Choroid plexus epithelial cell (primary cell): ENCODE data around the gene LGALS4.
A peak's percentile ranks its signal among the peaks of the same experiment; 100 is the strongest.
"Not testable (repeated sequence)": the region's sequence is repeated elsewhere in the genome, so short reads cannot be mapped to it uniquely, and the experiment has no call there.

ENCODE experiments used
- DNase-seq: peaks from one replicate; pipeline ENCODE4 v3.0.0-alpha.2; 2010; ENCODE audit warnings: low read depth
- H3K4me3 ChIP-seq: 2 replicates; pipeline ENCODE4 v1.5.1; 2011; ENCODE audit warnings: low read depth, mild to moderate bottlenecking, control low read depth, low read length, moderate library complexity
- TF ChIP-seq, protein P1 (sequence below): conservative IDR thresholded peaks from 2 replicates; pipeline ENCODE4 v1.5.1; 2011; ENCODE audit warnings: low read depth, mild to moderate bottlenecking, control low read depth, inconsistent platforms, low read length, moderate library complexity

The LGALS4 gene

DNA sequence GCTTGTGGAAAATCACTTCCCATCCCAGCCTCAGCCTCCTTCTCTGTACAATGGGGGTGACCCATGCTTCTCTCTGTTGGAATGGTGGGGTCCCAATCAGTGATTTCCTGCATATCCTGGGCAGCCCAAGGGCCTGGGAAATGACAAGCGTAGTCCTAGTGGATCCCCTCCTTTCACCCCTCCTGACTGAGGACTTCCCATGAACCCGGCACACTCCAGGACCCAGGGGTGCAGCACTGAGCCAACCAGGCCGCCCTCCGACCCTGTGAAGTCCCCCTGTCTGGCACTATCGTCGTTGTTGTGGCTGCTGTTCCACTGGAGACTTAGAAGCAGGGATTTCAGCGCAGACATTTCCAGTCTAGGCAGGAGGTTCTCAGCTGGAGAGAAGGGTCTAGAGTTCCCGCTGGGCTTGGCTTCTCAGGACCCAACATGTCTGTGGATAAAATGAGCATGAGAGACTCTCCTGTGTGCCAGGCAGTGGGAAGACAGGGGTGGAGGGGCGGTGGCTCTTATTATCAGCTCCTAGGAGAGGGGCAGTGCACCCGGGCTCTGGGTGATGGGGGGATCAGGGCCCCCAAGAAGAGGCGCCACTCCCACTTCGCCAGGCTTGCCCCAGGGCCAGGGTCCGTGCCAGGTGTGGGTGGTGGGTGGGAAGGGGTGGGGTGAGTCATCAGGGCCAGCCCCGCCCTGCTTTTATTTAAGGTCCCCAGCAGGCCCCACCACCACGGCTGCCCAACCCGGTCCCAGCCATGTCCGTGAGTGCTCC is 24.1 kb downstream of the LGALS4 start, which contains the start of gene LGALS7B:
Gene LGALS7B, plus strand, starts transcription at position 723 of the 766 bp plus-strand sequence. Its CDS starts 27 bp downstream, at position 750.
- TF ChIP-seq, protein P1, sequence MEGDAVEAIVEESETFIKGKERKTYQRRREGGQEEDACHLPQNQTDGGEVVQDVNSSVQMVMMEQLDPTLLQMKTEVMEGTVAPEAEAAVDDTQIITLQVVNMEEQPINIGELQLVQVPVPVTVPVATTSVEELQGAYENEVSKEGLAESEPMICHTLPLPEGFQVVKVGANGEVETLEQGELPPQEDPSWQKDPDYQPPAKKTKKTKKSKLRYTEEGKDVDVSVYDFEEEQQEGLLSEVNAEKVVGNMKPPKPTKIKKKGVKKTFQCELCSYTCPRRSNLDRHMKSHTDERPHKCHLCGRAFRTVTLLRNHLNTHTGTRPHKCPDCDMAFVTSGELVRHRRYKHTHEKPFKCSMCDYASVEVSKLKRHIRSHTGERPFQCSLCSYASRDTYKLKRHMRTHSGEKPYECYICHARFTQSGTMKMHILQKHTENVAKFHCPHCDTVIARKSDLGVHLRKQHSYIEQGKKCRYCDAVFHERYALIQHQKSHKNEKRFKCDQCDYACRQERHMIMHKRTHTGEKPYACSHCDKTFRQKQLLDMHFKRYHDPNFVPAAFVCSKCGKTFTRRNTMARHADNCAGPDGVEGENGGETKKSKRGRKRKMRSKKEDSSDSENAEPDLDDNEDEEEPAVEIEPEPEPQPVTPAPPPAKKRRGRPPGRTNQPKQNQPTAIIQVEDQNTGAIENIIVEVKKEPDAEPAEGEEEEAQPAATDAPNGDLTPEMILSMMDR, result no peak
- no peak for DNase-seq
- no peak within 1 kb of the TSS for H3K4me3 ChIP-seq

DNA sequence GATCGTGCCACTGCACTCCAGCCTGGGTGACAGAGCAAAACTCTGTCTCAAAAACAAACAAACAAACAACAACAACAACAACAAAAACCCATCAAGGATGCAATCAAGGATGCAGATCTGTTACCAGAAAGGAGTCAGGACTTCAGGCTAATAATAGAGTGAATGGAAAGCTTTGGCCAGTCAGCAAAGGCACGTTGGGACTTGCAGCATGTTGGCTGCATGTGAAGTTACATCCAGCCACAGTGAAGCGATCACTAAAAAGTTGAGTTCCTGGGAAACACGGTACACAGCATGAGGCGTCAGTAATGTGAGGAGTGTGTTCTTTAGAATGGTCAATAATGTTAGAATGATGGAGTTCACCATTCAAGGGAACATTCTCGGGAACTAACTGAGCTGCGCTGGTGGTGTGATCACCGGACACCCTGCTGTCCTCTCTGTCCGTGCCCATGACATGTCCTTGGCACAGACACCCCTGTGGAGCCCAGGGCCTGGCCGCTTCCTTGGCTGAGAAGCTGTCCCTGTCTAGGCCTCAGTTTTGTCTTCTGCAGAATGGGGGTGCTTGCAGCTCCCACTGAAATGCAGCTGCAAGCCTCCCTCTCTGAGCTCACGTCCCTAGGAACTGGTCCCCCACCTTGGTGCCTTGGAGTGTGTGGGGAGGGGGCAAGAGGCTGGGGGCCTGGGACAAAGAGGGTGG is 26.0 kb downstream of the LGALS4 start:
- no peak overlapping the region for H3K4me3 ChIP-seq
- TF ChIP-seq, protein P1, result no peak
- no peak for DNase-seq

DNA sequence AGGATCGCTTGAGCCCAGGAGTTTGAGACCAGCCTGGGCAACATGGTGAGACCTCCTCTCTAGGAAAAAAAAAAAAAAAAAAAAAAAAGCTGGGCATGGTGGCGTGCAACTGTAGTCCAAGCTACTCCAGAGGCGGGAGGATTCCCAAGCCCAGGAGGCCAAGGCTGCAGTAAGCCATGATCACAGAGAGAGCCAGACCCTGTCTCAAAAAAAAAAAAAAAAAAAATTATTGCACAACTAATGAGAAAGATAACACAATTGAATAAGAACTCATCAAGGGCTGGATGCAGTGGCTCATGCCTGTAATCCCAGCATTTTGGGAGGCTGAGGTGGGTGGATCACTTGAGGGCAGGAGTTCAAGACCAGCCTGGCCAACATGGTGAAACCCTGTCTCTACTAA is 26.7 kb downstream of the LGALS4 start:
- DNase-seq, H3K4me3 ChIP-seq: not testable (repeated sequence)

DNA sequence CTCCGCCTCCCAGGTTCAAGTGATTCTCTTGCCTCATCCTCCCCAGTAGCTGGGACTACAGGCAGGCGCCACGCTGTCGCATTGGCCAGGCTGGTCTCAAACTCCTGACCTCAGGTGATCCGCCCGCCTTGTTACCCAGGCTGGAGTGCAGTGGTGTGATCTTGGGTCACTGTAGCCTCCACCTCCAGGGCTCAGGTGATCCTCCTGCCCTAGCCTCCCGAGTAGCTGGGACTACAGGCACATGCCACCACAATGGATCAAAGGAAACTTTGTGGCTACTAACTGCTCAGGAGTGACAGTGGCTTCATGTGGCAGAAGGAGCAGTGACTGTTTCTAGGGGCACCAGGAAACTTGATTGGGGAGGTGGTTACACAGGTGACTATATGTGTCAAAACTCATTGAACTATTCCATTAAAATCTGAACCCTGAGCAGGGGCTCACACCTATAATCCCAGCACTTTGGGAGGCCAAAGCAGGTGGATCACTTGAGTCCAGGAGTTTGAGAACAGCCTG is 27.5 kb downstream of the LGALS4 start:
- TF ChIP-seq, protein P1, result no peak
- DNase-seq, result no peak
- H3K4me3 ChIP-seq, result no peak overlapping the region

DNA sequence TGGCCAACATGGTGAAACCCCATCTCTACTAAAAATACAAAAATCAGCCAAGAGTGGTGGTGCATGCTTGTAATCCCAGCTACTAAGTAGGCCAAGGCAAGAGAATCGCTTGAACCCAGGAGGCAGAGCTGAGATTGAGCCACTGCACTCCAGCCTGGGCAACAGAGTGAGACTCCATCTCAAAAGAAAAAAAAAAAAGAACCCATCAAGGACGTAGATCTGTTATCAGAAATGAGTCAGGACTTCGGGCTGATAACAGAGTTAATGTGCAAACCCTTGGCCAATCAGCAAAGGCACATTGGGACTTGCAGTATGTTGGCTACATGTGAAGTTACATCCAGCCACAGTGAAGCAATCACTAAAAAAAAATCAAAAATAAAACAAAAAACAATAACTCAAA is 28.5 kb downstream of the LGALS4 start:
- no peak overlapping the region for H3K4me3 ChIP-seq
- peak; percentile 38 for DNase-seq
- TF ChIP-seq, protein P1, result no peak

DNA sequence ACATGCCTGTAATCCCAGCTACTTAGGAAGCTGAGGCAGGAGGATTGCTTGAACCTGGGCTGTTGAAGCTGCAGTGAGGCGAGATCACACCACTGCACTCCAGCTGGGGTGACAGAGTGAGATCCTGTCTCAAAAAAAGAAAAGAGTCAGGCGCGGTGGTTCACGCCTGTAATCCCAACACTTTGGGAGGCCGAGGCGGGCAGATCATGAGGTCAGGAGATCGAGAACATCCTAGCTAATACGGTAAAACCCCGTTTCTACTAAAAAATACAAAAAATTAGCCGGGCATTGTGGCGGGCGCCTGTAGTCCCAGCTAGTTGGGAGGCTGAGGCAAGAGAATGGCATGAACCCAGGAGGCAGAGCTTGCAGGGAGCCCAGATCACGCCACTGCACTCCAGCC is 30.5 kb downstream of the LGALS4 start:
- DNase-seq, H3K4me3 ChIP-seq: not testable (repeated sequence)

DNA sequence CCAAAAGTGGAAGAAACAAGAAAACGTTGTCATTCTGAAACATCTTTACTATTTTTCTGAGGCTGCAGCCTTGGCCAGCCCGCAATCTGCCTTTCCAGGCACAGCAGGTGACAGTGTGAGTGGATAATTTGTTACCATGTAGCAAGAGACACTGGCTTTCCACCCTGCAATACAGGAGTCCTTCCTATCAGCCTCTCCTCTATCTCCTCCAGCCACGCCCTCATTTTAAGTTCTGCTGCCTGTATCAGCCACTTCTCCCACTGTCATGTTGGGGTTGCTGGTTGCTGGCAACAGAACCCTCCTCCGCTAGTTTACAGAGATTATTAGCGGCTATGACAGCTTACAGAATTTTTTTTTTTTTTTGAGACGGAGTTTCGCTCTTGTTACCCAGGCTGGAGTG is 31.7 kb downstream of the LGALS4 start:
- DNase-seq, result no peak
- TF ChIP-seq, protein P1, result no peak
- H3K4me3 ChIP-seq, result no peak overlapping the region

DNA sequence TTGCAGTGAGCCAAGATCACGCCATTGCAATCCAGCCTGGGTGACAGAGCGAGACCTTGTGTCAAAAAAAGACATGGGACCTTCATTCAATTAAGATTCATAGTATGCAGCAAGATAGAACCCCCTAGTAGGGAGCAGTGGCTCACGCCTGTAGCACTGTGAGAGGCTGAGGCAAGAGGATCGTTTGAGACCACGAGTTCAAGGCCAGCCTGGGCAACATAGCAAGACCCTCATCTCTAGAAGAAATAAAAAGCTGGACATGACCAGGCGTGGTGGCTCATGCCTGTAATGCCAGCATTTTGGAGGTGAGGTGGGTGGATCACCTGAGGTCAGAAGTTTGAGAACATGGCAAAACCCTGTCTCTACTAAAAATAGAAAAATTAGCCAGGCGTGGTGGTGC is 32.3 kb downstream of the LGALS4 start:
- no peak for DNase-seq
- TF ChIP-seq, protein P1, result no peak
- no peak overlapping the region for H3K4me3 ChIP-seq
